GM11168 (cell line): ENCODE data around the gene TUBA4A.

Source experiments
- in situ Hi-C: fragments of 300-500 bp; cut with MboI; formaldehyde crosslinking; loops from one replicate; pipeline ENCODE4 v1.12.0; 2022; ENCODE audit warnings: low sequenced_read_pairs; ENCODE audit not compliant: unreplicated experiment

TUBA4A gene

GRCh38 chr2:219253753-219254589 lies at the start of gene TUBA4A:
TUBA4A (minus strand) TSS chr2:219253918; CDS start chr2:219253858, 60 bp downstream.
- in situ Hi-C loops: no loop called here

GRCh38 chr2:219302412-219302968 lies 48.8 kb upstream of the TUBA4A start:
- in situ Hi-C loops: no loop called here

- in situ Hi-C loops: no loop called here
These were observed 46.3 kb upstream of the TUBA4A start for GRCh38 chr2:219300022-219300421.

GRCh38 chr2:219299372-219299760 lies 45.6 kb upstream of the TUBA4A start:
- in situ Hi-C loops: no loop called here

DNA sequence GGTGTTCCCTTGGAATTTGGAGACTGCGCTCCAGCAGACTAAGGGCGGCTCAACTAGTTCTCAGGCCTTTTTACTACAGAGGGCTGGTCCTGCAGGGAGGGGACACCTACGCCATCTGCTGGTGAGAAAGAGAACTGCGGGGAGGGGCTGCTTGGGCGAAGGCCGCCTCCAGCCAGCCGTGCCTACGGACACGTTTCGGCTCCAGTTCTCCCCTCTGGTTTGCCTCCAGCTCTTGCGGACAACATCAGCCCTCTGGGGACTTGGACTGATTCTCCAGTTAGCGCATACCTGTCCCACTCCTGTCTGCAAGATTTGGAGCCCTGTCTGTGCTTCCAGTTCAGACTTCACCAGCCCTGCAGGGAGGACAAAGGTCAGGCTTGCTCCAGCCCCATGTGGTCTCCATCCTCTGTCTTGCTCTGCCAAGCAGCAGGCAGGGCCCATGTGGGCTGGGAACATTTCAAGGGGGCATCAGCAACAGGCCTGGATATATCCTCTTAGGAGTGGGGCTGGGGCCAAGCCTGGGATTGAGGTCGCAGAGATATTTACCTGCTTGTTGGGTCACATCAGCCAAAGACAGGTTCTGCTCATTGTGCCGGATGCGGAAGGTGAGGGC lies 45.1 kb upstream of the TUBA4A start:
- in situ Hi-C loops: no loop called here

- in situ Hi-C loops: no loop called here
These were observed 44.2 kb upstream of the TUBA4A start for GRCh38 chr2:219297766-219298456.

DNA sequence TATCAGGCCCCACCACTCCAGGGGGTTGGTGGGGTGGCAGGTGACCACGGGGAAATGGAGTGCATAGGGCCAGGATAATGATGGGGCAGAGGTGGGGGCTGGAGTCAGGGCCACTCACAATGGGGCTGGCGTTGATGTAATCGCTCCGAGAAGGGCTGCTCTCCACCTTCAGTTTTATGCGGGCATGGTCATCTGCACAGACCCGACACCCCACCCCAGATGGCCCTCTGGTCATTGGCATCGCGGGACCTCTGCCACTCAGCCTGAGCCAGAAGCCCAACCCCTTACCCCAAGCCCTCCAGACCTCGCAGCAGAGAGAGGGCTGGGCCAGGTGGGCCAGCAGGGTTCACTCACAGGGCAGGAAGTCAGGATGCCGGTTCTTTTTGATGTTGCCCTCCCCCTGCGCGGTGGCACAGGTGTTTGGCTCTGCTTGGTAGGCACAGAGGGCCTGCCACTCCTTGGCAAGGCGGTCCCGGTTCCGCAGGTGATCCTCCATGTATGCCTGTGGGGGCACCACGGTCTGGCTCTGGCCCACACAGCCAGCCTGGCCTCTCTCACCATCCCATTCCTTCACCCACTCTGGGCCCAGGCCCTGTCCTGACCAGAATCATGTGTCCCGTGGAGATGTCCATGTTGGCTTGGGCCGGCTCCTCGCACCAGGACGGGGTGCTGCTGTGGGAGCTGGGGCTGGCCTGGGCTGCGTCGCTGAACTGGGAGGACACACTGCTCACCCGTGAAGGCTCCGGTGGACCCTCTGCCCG lies 43.1 kb upstream of the TUBA4A start:
- in situ Hi-C loops: no loop called here

GRCh38 chr2:219296142-219296541 lies 42.4 kb upstream of the TUBA4A start:
- in situ Hi-C loops: no loop called here

DNA sequence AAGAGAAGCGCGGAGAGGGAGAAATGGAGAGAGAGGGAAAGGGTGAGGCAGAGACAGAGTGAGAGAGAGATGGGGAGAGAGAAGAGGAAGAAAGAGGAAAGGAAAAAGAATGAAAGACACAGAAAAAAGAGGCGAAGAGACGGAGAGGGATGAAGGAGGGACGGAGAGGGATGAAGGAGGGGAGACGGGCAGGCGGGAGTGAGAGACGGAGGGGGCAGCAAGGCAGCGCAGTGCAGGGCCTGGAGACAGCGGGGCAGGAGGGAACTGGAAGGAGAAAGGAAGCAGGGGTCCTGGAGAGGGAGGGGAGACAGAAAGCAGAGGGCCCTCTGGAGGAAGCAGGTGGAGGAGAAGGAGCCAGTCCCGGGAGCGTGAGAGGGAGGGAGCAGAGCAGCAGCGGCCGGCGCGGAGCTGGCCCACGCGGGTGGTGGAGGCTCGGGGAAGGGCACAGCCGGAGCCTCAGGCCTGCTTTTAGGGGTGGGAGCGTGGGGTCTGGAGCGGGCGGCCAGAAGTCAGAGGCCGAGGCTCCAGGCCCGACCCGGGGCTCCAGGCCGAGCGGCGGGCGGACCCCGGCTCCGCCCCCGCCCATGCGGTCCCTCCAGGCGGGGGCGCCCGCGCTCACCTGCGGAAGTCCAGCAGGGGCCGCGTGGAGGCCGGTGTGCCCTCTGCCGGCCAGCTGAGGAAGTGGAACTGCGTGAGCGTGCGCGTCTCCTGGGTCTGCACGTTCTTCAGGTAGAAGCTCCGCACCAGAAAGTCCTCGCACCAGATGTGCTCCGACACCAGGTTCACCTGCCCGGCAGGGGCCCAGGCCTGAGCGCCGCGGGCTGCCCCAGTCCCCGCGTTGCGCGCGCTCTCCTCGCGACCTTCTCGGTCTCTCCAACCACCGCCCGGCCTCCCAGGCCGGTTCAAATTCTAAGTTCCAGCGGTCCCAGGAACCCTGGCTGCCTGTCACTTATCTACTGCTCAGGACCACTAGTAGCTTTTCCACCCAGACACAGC lies 40.9 kb upstream of the TUBA4A start:
- in situ Hi-C loops: no loop called here

DNA sequence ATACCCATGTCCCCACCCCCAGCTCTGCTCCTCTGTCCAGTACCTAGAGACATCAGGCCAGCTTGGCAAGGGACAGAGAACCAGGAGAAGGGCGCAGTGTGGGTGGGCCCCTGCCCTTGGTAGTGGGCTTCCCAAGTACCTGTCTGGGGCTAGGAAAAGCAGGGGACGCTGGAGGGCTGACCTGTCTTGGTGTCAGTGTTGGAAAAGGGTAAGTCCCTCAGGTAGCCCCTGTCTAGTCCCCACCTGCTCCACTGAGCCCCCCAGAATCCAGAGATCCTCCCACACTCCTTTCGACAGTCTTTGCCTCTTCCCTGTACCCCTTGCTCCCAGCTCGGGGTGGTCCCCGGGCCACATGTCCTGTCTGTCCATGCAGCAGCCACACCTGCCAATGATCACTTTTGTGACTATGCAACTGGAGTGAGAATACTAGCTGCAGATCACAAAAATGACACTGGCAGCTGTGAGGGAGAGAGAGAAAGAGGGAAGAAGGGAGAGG lies 40.1 kb upstream of the TUBA4A start:
- in situ Hi-C loops: no loop called here

GRCh38 chr2:219292616-219293015 lies 38.9 kb upstream of the TUBA4A start:
- in situ Hi-C loops: no loop called here

DNA sequence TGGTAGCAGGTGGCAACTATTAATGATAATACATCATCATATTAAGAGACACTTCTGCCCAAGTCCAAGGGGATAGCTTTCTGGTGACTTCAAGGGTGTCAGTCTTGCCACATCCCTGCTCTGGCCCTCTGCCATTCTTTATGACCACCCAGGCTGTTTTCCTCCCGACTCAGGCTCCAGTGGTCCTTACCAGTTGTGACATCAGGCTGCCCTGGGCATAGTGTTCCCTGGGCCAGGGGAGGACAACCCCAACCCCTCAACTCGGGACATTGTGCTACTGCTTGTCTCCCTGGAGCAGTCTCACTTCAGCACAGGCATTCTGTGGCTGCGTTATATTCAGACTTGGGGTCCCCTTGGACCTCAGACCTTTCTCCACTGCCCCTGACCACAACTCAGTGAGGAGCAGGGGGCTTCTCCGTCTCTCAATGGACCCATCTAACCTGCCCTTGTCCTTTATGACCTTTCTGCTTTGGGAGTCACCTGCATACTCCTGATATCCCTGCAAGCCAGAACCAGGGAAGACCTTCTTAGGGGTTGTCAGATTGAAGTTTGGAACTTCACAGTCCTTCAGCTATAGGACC lies 38.3 kb upstream of the TUBA4A start:
- in situ Hi-C loops: no loop called here

DNA sequence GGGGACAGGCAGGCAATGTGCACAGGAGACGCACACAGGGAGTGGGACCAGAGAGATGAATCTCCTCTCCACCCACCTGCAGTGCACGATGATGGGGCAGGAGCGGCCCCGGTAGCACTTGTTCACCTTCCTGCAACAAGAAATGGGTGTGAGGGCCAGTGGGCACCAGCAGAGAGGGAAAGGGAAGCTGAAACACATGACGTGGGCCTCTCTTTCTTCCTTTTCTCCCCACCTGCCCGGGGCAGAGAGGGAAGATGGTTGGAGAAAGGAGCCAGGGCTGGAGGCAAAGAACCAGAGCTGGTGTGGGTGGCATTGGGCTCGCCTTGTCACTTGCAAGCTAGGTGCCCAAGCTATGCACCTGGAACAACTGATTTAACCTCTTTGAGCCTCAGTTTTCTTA lies 37.7 kb upstream of the TUBA4A start:
- in situ Hi-C loops: no loop called here

DNA sequence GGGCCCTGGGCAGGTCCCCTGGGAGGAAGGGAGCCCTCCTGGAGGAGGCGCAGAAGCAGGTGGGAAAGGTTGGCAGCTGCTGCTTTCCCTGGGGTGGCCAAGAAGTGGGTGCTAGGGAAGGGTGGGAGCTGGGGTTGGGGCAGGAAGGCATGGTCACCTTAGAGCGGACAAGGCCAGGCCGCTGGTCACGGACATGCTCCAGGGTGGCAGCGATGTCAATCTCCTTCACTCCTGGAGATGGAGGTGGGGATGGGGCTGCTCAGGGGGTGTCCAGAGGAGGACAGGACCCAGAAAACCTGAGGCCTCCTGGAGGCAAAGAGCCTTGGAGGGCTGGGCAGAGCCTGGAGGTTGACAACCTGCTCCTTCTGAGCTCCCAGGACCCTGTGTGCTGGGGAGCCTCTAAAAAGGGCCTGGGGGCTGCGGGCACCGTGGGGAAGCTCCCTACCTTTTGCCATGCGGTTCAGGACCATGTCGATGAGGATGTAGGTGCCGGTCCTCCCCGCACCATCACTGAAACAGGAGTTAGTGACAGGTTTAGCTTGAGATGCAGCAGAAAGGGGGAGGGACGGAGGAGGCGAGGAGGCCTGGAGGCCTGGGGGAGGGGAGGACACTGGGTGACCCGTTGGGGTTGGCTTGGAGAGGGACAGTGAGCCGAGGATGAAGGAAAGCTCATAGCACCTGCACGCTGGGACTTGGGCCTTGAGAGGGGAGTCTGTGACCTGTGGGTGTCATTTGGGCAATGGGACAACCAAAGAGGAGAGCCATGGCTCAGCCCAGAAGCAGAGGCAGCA lies 36.9 kb upstream of the TUBA4A start:
- in situ Hi-C loops: no loop called here

- in situ Hi-C loops: no loop called here
These were observed 36.0 kb upstream of the TUBA4A start for GRCh38 chr2:219289537-219290361.

DNA sequence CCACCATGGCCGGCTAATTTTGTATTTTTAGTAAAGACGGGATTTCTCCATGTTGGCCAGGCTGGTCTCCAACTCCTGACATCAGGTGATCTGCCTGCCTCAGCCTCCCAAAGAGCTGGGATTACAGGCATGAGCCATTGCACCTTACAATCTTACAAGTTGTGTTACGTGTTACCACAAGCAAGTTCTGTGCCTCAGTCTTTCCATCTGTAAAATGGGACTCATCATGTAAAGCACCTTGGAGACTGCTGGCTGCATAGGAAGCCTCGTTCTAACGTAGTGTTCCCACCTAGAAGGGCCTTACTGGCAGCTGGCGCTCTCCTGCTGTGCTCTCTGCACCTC lies 35.4 kb upstream of the TUBA4A start:
- in situ Hi-C loops: no loop called here
